Measurements from ENCODE around the gene C6orf132. TPM values are rescaled to one million over a fixed set of nuclear protein-coding genes. Genes with fewer than 3 reads are reported as not detected.

C6orf132 gene
- total and polyA plus RNA-seq, 2 experiments from 2014 or later: 22.2 to 40.9 TPM

- peaks cover 11% of the 10 kb centered on the region for H3K27me3 Mint-ChIP-seq (ENCODE audit: insufficient read depth, low read depth, poor library complexity)
- Histone ChIP-seq H4K20me1 (replicated peaks; ENCODE audit: insufficient read depth) (no peaks in the 10 kb centered on the region), H3K27ac (ENCODE audit: low read depth) (no peak overlapping the region), H3K4me2 (0 out of 2 replicates have a peak overlapping the region, but pooled peaks have one; percentile 48), H3K36me3 (ENCODE audit: insufficient read depth) (no peaks in the 10 kb centered on the region), H3F3A (replicated peaks; ENCODE audit: low read depth) (no peaks in the 10 kb centered on the region; the same call in 1 of the 2 replicates), H3K4me3 (no peak overlapping the region), H3K79me2 (replicated peaks; ENCODE audit: insufficient read depth) (no peaks in the 10 kb centered on the region), H3K9me2 (ENCODE audit: insufficient read depth) (no peaks in the 10 kb centered on the region), H3K4me1 (ENCODE audit: insufficient read depth) (peaks cover 15% of the 10 kb centered on the region), H2AFZ (0 out of 2 replicates have a peak overlapping the region, but pooled peaks have one; percentile 7), H3K27me3 (ENCODE audit: insufficient read depth) (no peaks in the 10 kb centered on the region)
- no peak for DNase-seq (ENCODE audit: low spot score)
- TF ChIP-seq ZNF462 (CRISPR knock-in tag; IDR thresholded peaks at IDR 0.05): no peak
- no peak for TF ChIP-seq ZNF331 (CRISPR knock-in tag; IDR thresholded peaks at IDR 0.05; ENCODE audit: low read depth)
- TF ChIP-seq NANOG (IDR thresholded peaks at IDR 0.05; ENCODE audit: borderline replicate concordance): no peak
- TF ChIP-seq REST (IDR thresholded peaks at IDR 0.05; ENCODE audit: unreplicated experiment): peak; percentile 53
- H3K4me1 Mint-ChIP-seq: peaks cover 35% of the 10 kb centered on the region
- peak; percentile 56 for ATAC-seq
- no peak overlapping the region for H3K4me3 Mint-ChIP-seq
- H3K9me3 Mint-ChIP-seq: no peaks in the 10 kb centered on the region
- no peaks in the 10 kb centered on the region for H3K36me3 Mint-ChIP-seq (ENCODE audit: low read depth)
- H3K27ac Mint-ChIP-seq: no peak overlapping the region
Measured at GRCh38 chr6:42156638-42157037, 14.2 kb upstream of the C6orf132 start.
